Superior temporal gyrus (tissue), 1 donor: ENCODE data around the gene DPEP1.
"Not testable (repeated sequence)": the region's sequence is repeated elsewhere in the genome, so short reads cannot be mapped to it uniquely, and the experiment has no call there.

ENCODE experiments used
- DNase-seq: peaks from one replicate; pipeline ENCODE4 v3.0.0-alpha.2; 2016; ENCODE audit errors: extremely low spot score

Gene DPEP1

GRCh38 chr16:89613231-89613953, at the start of gene DPEP1:
Gene DPEP1, plus strand, starts transcription at chr16:89613642. Its CDS starts 16,769 bp downstream, at chr16:89630411.
- DNase-seq: no peak

- DNase-seq: no peak
These were observed 48.8 kb upstream of the DPEP1 start for GRCh38 chr16:89564476-89565255.

- no peak for DNase-seq
These were observed 48.3 kb upstream of the DPEP1 start for GRCh38 chr16:89565256-89565505.

GRCh38 chr16:89565506-89566372, 47.7 kb upstream of the DPEP1 start:
- DNase-seq: peak; percentile 19

- no peak for DNase-seq
These were observed 45.5 kb upstream of the DPEP1 start for GRCh38 chr16:89567656-89568594.

- DNase-seq: no peak
These were observed 43.7 kb upstream of the DPEP1 start for GRCh38 chr16:89569506-89570341.

GRCh38 chr16:89570342-89570923, 43.0 kb upstream of the DPEP1 start:
- DNase-seq: no peak

- DNase-seq: not testable (repeated sequence)
These were observed 42.4 kb upstream of the DPEP1 start for GRCh38 chr16:89570983-89571598.

GRCh38 chr16:89571636-89572035, 41.8 kb upstream of the DPEP1 start:
- no peak for DNase-seq

- DNase-seq: no peak
These were observed 41.4 kb upstream of the DPEP1 start for GRCh38 chr16:89572073-89572484.

GRCh38 chr16:89572485-89573205, 40.8 kb upstream of the DPEP1 start:
- no peak for DNase-seq

- DNase-seq: no peak
These were observed 39.4 kb upstream of the DPEP1 start for GRCh38 chr16:89573826-89574680.

- DNase-seq: no peak
These were observed 38.7 kb upstream of the DPEP1 start for GRCh38 chr16:89574681-89575246.

- no peak for DNase-seq
These were observed 37.9 kb upstream of the DPEP1 start, which contains the start of gene CPNE7 for GRCh38 chr16:89575247-89576152. Gene CPNE7, plus strand, starts transcription at chr16:89575758. Its CDS starts 140 bp downstream, at chr16:89575898.

- no peak for DNase-seq
These were observed 37.0 kb upstream of the DPEP1 start for GRCh38 chr16:89576153-89577054.
